Activated B cell treated with CpG ODN at 0.5 μM for 24 hours (primary cell): ENCODE measurements around the gene DNAH8. TPM values are rescaled to one million over a fixed set of nuclear protein-coding genes. Genes with fewer than 3 reads are reported as not detected.

Source experiments
- ATAC-seq: fragments of 200-7000 bp; cut with Tn5 transposase; one replicate; pipeline ENCODE4 v1.10.0; 2021; ENCODE audit warnings: low read depth, mild to moderate bottlenecking, moderate library complexity
- CTCF ChIA-PET: fragments of 350-600 bp; sonication (Branson Sonifier 250); formaldehyde crosslinking; loops from one replicate; lab custom pipeline; 2021; ENCODE audit warnings: antibody characterized with exemption; lab: Charles Lee
- POLR2A ChIA-PET: fragments of 350-600 bp; sonication (Branson Sonifier 250); formaldehyde crosslinking; loops from one replicate; lab custom pipeline; 2021; ENCODE audit warnings: antibody characterized with exemption; lab: Charles Lee
- DNase-seq: peaks from one replicate; pipeline ENCODE4 v3.0.0; 2022
- H3K27ac Mint-ChIP-seq: one replicate; pipeline ENCODE4 v1.8.0; 2020; ENCODE audit warnings: mixed read lengths
- H3K27me3 Mint-ChIP-seq: one replicate; pipeline ENCODE4 v1.8.0; 2021; ENCODE audit warnings: mixed read lengths
- H3K36me3 Mint-ChIP-seq: one replicate; pipeline ENCODE4 v1.8.0; 2021; ENCODE audit warnings: low read depth, mixed read lengths
- H3K4me1 Mint-ChIP-seq: one replicate; pipeline ENCODE4 v1.8.0; 2021; ENCODE audit warnings: mixed read lengths
- H3K4me3 Mint-ChIP-seq: one replicate; pipeline ENCODE4 v1.8.0; 2020; ENCODE audit warnings: mild to moderate bottlenecking, mixed read lengths
- H3K9me3 Mint-ChIP-seq: one replicate; pipeline ENCODE4 v1.8.0; 2020; ENCODE audit warnings: mixed read lengths
- intact Hi-C: fragments of 100-400 bp; cut with micrococcal nuclease; formaldehyde crosslinking; loops from one replicate; pipeline ENCODE4 v1.15.1; 2024
- total RNA-seq: library from RNA; stranded (reverse); gene quantifications from 2 replicates; pipeline ENCODE4 v1.2.3, GENCODE V29; 2022
- TF ChIP-seq, protein P1 (sequence below): fragments of 200-600 bp; IDR thresholded peaks from one replicate; pipeline ENCODE4 v1.8.0; 2022; ENCODE audit warnings: antibody characterized with exemption, mild to moderate bottlenecking

Gene DNAH8
- total RNA-seq, 1 donor from 2014 or later, result 2.0 TPM

DNA sequence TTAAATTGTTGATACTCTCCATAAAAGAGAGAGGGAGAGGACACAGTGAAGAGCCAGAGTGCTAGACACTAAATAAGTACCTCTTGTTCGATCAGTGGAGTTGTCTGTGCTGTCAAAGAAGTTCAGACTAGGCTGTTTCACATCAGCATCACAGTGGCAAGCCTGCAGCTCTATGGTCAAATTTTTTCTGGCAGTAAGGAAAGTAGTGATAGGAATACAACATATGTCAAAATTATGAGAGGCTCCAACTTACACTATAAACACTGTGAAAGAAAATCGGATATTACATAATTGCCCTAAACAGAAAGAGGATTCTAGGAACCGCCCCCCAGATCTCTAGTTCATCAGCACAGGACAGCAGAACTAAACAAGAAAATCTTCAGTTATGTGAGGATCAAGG is 23.1 kb downstream of the DNAH8 start:
- peaks cover 15% of the 10 kb centered on the region for H3K27me3 Mint-ChIP-seq
- no peak overlapping the region for H3K4me3 Mint-ChIP-seq
- CTCF ChIA-PET, result no interaction called here
- DNase-seq (no peak), ATAC-seq (no peak)
- intact Hi-C loops, result no loop called here
- H3K9me3 Mint-ChIP-seq, result peaks cover 5% of the 10 kb centered on the region
- POLR2A ChIA-PET, result no interaction called here
- no peak overlapping the region for H3K27ac Mint-ChIP-seq
- H3K4me1 Mint-ChIP-seq, result no peaks in the 10 kb centered on the region
- TF ChIP-seq, protein P1, sequence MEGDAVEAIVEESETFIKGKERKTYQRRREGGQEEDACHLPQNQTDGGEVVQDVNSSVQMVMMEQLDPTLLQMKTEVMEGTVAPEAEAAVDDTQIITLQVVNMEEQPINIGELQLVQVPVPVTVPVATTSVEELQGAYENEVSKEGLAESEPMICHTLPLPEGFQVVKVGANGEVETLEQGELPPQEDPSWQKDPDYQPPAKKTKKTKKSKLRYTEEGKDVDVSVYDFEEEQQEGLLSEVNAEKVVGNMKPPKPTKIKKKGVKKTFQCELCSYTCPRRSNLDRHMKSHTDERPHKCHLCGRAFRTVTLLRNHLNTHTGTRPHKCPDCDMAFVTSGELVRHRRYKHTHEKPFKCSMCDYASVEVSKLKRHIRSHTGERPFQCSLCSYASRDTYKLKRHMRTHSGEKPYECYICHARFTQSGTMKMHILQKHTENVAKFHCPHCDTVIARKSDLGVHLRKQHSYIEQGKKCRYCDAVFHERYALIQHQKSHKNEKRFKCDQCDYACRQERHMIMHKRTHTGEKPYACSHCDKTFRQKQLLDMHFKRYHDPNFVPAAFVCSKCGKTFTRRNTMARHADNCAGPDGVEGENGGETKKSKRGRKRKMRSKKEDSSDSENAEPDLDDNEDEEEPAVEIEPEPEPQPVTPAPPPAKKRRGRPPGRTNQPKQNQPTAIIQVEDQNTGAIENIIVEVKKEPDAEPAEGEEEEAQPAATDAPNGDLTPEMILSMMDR, result no peak
- H3K36me3 Mint-ChIP-seq, result no peaks in the 10 kb centered on the region

DNA sequence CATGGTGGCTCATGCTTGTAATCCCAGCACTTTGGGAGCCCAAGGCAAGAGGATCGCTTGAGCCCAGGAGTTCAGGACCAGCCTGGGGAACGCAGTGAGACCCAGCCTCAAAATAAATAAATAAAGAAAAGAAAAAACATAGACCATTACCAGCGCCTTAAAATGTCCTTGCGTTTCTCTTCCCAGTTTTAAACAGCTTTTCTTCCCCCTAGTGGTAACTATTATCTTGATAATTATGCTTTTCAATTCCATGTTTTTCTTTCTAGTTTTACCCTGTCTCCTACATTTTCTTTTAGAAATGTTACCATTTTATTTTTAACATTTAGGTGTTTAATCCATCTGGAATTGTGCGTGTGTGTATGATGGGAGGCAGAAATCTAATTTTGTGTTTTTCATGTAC is 24.4 kb downstream of the DNAH8 start:
- DNase-seq (no peak), ATAC-seq (no peak)
- H3K9me3 Mint-ChIP-seq, result peaks cover 5% of the 10 kb centered on the region
- TF ChIP-seq, protein P1, result no peak
- H3K27me3 Mint-ChIP-seq, result peaks cover 15% of the 10 kb centered on the region
- no peak overlapping the region for H3K27ac Mint-ChIP-seq
- no peaks in the 10 kb centered on the region for H3K4me1 Mint-ChIP-seq
- ChIA-PET POLR2A (no interaction called here), CTCF (no interaction called here)
- no peaks in the 10 kb centered on the region for H3K36me3 Mint-ChIP-seq
- intact Hi-C loops, result no loop called here
- no peak overlapping the region for H3K4me3 Mint-ChIP-seq

DNA sequence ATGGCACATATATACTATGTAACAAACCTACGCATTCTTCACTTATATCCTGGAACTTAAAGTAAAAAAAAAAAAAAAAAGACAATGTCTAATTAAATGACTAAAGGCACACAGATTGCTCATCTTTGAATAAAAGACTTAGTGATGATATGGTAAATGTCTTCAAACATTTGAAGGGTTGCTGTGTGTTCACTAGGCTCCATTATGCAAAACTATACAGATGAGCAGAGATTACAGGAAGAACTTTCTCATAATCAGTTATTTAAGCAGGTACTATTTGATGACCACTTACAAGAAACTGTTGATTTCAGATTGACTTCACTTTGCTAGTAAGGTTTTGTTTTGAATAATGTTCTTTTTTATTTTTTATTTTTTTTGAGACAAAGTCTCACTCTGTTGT is 34.4 kb downstream of the DNAH8 start:
- TF ChIP-seq, protein P1, result no peak
- Mint-ChIP-seq H3K27me3 (peaks cover 19% of the 10 kb centered on the region), H3K36me3 (no peaks in the 10 kb centered on the region), H3K27ac (no peak overlapping the region), H3K4me1 (no peaks in the 10 kb centered on the region), H3K4me3 (no peak overlapping the region), H3K9me3 (no peaks in the 10 kb centered on the region)
- DNase-seq (no peak), ATAC-seq (no peak)
- intact Hi-C loops, result no loop called here
- ChIA-PET CTCF (no interaction called here), POLR2A (no interaction called here)

DNA sequence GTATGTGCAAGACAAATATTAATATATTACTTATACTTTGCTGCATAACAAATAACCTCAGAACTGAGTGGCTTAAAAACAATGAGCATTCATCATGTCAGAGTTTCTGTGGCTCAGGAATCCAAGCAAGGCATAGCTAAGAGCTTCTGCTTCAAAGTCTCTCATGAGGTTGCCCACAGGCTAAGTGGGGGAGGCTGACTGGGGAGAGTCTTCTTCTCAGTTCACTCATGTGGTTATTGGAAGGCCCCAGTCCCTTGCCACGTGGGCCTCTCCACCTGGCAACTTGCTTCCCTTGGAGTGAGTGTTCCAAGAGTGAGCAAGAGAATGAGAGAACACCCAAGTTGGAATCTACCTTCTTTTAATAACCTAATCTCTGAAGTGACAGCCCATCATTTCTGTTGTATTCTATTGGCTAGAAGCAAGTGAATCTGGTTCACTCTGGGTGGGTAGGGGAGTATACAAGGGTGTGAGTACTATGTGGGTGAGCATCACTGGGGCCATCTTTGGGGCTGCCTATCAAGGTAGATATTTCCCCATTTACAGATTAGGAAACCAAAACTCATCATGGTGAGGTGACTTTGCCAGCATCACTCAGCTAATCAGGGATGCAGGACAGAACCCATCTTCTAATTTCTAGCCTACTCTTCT is 36.0 kb downstream of the DNAH8 start:
- intact Hi-C loops, result no loop called here
- ChIA-PET POLR2A (no interaction called here), CTCF (no interaction called here)
- H3K36me3 Mint-ChIP-seq, result no peaks in the 10 kb centered on the region
- DNase-seq (no peak), ATAC-seq (no peak)
- no peaks in the 10 kb centered on the region for H3K9me3 Mint-ChIP-seq
- no peak overlapping the region for H3K4me3 Mint-ChIP-seq
- no peaks in the 10 kb centered on the region for H3K4me1 Mint-ChIP-seq
- no peak overlapping the region for H3K27ac Mint-ChIP-seq
- TF ChIP-seq, protein P1, result no peak
- H3K27me3 Mint-ChIP-seq, result peaks cover 14% of the 10 kb centered on the region

DNA sequence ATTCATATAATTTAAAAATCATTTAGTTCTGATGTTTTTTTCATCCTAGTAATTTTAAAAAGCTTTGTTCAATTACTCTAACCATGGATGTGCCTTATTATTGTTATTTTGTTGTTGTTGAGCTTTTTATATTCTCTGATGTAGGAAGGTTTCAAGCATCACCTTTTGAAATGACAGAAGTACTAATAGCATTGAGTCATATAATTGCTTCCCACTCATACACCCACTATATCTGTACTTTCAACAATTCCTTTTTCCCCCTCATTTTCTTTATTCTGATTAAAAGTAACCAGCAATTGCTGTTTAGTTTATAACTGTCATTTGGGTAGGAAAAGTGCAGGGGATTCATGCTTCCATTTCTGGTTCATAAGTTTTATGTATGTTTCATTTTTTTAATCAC is 38.6 kb downstream of the DNAH8 start:
- intact Hi-C loops, result no loop called here
- Mint-ChIP-seq H3K4me3 (no peak overlapping the region), H3K27ac (no peak overlapping the region), H3K9me3 (no peaks in the 10 kb centered on the region), H3K36me3 (no peaks in the 10 kb centered on the region), H3K4me1 (no peaks in the 10 kb centered on the region), H3K27me3 (peaks cover 10% of the 10 kb centered on the region)
- CTCF ChIA-PET, result no interaction called here
- DNase-seq, result no peak
- TF ChIP-seq, protein P1, result no peak
- POLR2A ChIA-PET, result no interaction called here
- ATAC-seq, result no peak
